SW 1271 (cell line): ENCODE results near the gene TAT.
A peak's percentile ranks its signal among the peaks of the same experiment; 100 is the strongest.
"Not testable (repeated sequence)": the region's sequence is repeated elsewhere in the genome, so short reads cannot be mapped to it uniquely, and the experiment has no call there.

Experiments
- DNase-seq, 2 experiments: peaks; one replicate each; lab custom pipeline; 2025; lab: John Stamatoyannopoulos, UW

TAT gene

GRCh38 chr16:71584543-71585317 is 7.8 kb upstream of the TAT start:
- no peak for DNase-seq

- not testable (repeated sequence) for DNase-seq
These were observed 5.6 kb upstream of the TAT start for GRCh38 chr16:71582553-71582848.

- no peak for DNase-seq
These were observed 2.2 kb downstream of the TAT start for GRCh38 chr16:71574702-71575101.

- no peak for DNase-seq
These were observed 3.4 kb downstream of the TAT start for GRCh38 chr16:71573387-71574094.

GRCh38 chr16:71572497-71573116 is 4.3 kb downstream of the TAT start:
- no peak for DNase-seq

GRCh38 chr16:71570144-71570543 is 6.7 kb downstream of the TAT start:
- no peak for DNase-seq

- no peak for DNase-seq
These were observed 7.3 kb downstream of the TAT start for GRCh38 chr16:71569621-71570020.

- DNase-seq, result no peak
These were observed 8.3 kb downstream of the TAT start for GRCh38 chr16:71568551-71568950.

GRCh38 chr16:71567931-71568330 is 9.0 kb downstream of the TAT start:
- no peak for DNase-seq

- no peak for DNase-seq
These were observed 10.8 kb downstream of the TAT start for GRCh38 chr16:71565812-71566700.

- no peak for DNase-seq
These were observed 12.4 kb downstream of the TAT start for GRCh38 chr16:71564335-71564967.

GRCh38 chr16:71562552-71562951 is 14.3 kb downstream of the TAT start:
- no peak for DNase-seq

GRCh38 chr16:71561886-71562285 is 15.0 kb downstream of the TAT start:
- not testable (repeated sequence) for DNase-seq

- no peak for DNase-seq
These were observed 17.0 kb downstream of the TAT start for GRCh38 chr16:71559855-71560254.

GRCh38 chr16:71557954-71558582 is 18.8 kb downstream of the TAT start:
- DNase-seq, result no peak

GRCh38 chr16:71557299-71557698 is 19.6 kb downstream of the TAT start:
- no peak for DNase-seq

GRCh38 chr16:71555230-71555891 is 21.5 kb downstream of the TAT start:
- no peak for DNase-seq

GRCh38 chr16:71552698-71553503 is 24.0 kb downstream of the TAT start:
- no peak for DNase-seq

- DNase-seq, result no peak
These were observed 29.7 kb downstream of the TAT start for GRCh38 chr16:71547168-71547567.

- peak in 1 of 2 experiments; percentile 3 for DNase-seq
These were observed 34.5 kb downstream of the TAT start for GRCh38 chr16:71542377-71542776.
